ENCODE measurements around the gene CFAP91. TPM values are rescaled to one million over a fixed set of nuclear protein-coding genes. Genes with fewer than 3 reads are reported as not detected.
A peak's percentile ranks its signal among the peaks of the same experiment; 100 is the strongest.

The CFAP91 gene
- total RNA-seq, 1 donor = 0.36 TPM

- no peak overlapping the region for H3K4me3 ChIP-seq (ENCODE audit: insufficient read depth, low read length)
- no peak overlapping the region for H3K4me2 ChIP-seq (ENCODE audit: insufficient read depth, low read length)
- DNase-seq (ENCODE audit: insufficient read length, low spot score, missing footprints) = no peak
- no peaks in the 10 kb centered on the region for H3K36me3 ChIP-seq (ENCODE audit: insufficient read depth, low read length)
- H3K79me2 ChIP-seq (ENCODE audit: insufficient read depth, low read length) = no peaks in the 10 kb centered on the region
- H3K9me3 ChIP-seq (ENCODE audit: low read depth, low read length) = no peaks in the 10 kb centered on the region
- H2AFZ ChIP-seq (ENCODE audit: low read length) = no peak overlapping the region
- peaks cover 30% of the 10 kb centered on the region for H3K4me1 ChIP-seq (ENCODE audit: insufficient read depth, low read length)
- no peak overlapping the region for H3K27ac ChIP-seq (ENCODE audit: low read depth, low read length)
- no peak for TF ChIP-seq CTCF (IDR thresholded peaks at IDR 0.05; ENCODE audit: extremely low read depth, low read depth, low read length)
- no peaks in the 10 kb centered on the region for H3K27me3 ChIP-seq (ENCODE audit: insufficient read depth, low read length)
- H4K20me1 ChIP-seq (ENCODE audit: insufficient read depth, low read length) = no peaks in the 10 kb centered on the region
These were observed 43.8 kb upstream of the CFAP91 start for GRCh38 chr3:119658994-119659393.

GRCh38 chr3:119659606-119660291 lies 43.1 kb upstream of the CFAP91 start:
- H3K4me3 ChIP-seq (ENCODE audit: insufficient read depth, low read length) = no peak overlapping the region
- no peak for DNase-seq (ENCODE audit: insufficient read length, low spot score, missing footprints)
- H3K27ac ChIP-seq (ENCODE audit: low read depth, low read length) = no peak overlapping the region
- H3K36me3 ChIP-seq (ENCODE audit: insufficient read depth, low read length) = no peaks in the 10 kb centered on the region
- no peaks in the 10 kb centered on the region for H3K9me3 ChIP-seq (ENCODE audit: low read depth, low read length)
- no peaks in the 10 kb centered on the region for H4K20me1 ChIP-seq (ENCODE audit: insufficient read depth, low read length)
- H3K27me3 ChIP-seq (ENCODE audit: insufficient read depth, low read length) = no peaks in the 10 kb centered on the region
- TF ChIP-seq CTCF (IDR thresholded peaks at IDR 0.05; ENCODE audit: extremely low read depth, low read depth, low read length) = no peak
- no peak overlapping the region for H2AFZ ChIP-seq (ENCODE audit: low read length)
- no peaks in the 10 kb centered on the region for H3K79me2 ChIP-seq (ENCODE audit: insufficient read depth, low read length)
- peaks cover 37% of the 10 kb centered on the region for H3K4me1 ChIP-seq (ENCODE audit: insufficient read depth, low read length)
- H3K4me2 ChIP-seq (ENCODE audit: insufficient read depth, low read length) = no peak overlapping the region

- Histone ChIP-seq H2AFZ (ENCODE audit: low read length) (peak within 1 kb of the TSS; percentile 36), H3K27me3 (ENCODE audit: insufficient read depth, low read length) (no peaks in the 10 kb centered on the region), H3K4me1 (ENCODE audit: insufficient read depth, low read length) (peaks cover 46% of the 10 kb centered on the region), H3K4me3 (ENCODE audit: insufficient read depth, low read length) (no peak within 1 kb of the TSS), H4K20me1 (ENCODE audit: insufficient read depth, low read length) (no peaks in the 10 kb centered on the region), H3K36me3 (ENCODE audit: insufficient read depth, low read length) (no peaks in the 10 kb centered on the region), H3K4me2 (ENCODE audit: insufficient read depth, low read length) (peak within 1 kb of the TSS; percentile 11), H3K27ac (ENCODE audit: low read depth, low read length) (peak within 1 kb of the TSS; percentile 42), H3K79me2 (ENCODE audit: insufficient read depth, low read length) (no peaks in the 10 kb centered on the region), H3K9me3 (ENCODE audit: low read depth, low read length) (no peaks in the 10 kb centered on the region)
- no peak for DNase-seq (ENCODE audit: insufficient read length, low spot score, missing footprints)
- no peak for TF ChIP-seq CTCF (IDR thresholded peaks at IDR 0.05; ENCODE audit: extremely low read depth, low read depth, low read length)
These were observed 42.1 kb upstream of the CFAP91 start, which contains the start of gene POPDC2 for GRCh38 chr3:119660474-119661440. TSS of gene POPDC2 (minus strand) at chr3:119660589. CDS start at chr3:119660423, 166 bp downstream.
